UCSD-AML1 (cell line): ENCODE measurements around the gene CHRDL2.

Experiments used
- DNase-seq: peaks from one replicate; lab custom pipeline; 2025; ENCODE audit not compliant: unreplicated experiment; lab: John Stamatoyannopoulos, UW

Gene CHRDL2

DNA sequence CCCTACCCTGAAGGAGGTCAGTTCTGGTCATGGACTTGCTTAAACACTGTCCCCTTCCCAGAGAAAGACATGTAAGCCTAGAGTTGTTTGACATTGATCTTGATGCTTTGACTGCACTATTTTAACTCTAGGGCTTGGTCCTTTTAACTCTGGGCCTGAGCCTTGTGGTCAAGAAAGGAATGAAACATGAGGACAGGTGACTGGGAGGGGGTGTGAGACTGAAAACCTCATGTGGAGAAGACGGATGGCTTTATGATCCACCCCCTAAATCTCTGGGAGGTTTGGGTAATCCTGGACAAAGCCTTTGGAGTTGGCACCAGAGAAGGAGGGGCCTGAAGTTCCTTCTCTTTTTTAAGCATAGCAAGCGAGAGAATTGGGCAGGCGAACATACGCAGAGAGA is 17.5 kb downstream of the CHRDL2 start:
- DNase-seq = no peak

DNA sequence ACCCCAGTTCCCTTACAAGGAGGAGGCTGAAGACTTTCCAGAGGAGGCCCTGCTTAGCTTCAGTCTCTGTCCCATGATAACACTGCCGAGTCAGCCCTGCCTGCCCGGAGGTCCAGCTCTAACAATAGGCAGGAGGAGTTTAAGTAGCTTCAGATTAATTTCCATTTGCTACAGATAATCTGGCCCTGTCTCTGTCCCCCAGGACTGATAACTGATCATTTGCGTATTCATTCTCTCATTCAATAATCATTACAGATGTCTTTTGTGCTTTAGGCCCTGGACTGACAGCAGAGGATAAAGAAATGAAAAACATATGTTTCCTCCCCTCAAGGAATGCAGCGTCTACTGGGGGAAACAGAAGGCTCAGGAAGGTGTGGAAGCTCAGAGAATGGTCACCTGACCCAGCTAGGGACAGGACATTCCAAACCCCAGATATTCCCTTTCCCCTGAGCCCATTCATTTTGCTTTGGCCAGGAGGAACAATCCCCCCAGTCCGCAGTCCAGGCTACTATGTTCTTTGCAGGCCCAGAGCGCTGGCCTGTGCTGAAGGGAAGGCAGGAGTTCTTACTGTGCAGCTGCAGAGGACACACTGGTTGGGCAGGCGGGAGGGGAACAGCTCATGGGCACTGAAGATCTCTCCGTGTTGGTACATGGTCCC is 20.8 kb downstream of the CHRDL2 start:
- DNase-seq = no peak

DNA sequence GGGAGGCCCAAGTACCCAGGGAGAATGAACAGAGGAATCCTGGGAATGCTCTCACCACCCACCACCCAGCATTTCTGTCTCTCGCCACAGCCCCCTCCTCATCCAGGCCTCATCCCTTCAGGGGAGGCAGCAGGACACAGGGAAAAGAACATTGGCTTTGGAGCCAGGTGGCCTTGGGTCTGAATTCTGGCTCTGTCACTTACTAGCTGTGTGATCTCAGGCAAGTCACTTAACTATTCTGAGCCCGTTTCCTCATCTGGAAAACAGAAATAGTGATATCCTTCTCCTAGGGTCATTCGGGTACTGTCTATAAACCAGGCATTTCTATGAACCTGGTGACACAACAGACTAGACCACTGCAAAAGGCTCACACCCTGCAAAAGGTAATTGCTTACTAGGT is 22.1 kb downstream of the CHRDL2 start:
- no peak for DNase-seq

DNA sequence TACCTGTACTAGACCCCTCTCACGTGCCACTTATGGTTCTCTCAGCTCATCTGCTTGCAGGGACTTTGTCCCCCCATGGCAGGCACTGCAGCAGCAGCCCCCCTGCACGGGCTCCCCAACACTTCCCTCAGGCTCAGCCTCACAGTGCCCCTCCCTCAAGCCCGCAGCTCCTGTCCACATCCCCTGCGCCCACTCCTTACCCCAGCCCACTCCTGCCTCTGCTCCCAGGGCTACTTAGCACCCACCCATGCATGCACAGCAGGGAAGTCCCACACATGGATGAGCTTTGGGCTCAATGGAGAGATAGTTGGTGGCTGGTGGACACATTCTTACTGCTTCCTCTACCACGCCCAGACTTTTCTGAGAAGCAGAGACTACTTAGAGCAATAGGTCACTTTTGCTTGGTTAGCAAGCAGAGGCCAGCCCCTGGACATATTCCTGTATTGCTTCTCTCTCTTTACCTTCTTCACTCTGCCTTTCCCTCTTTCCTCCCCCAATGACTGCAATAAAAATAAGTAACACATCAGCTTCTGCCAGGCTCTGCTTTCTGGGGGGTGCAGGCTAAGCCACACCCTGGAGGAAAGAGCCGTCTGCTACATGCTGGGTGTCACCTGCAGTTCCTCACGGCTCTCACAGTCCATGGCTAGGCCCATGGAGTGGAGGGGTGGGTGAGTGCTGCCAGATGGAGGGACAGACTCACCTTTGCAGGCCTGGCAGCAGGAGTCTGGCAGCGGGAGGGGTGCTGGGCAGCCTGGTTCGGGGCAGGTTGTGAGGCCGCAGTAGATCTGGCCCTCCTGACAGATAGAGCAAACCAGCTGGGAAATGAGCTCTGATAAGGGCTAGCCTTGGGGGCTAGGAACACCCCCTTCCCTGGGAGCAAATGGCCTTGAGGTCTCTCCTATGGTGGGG is 23.4 kb downstream of the CHRDL2 start:
- no peak for DNase-seq

DNA sequence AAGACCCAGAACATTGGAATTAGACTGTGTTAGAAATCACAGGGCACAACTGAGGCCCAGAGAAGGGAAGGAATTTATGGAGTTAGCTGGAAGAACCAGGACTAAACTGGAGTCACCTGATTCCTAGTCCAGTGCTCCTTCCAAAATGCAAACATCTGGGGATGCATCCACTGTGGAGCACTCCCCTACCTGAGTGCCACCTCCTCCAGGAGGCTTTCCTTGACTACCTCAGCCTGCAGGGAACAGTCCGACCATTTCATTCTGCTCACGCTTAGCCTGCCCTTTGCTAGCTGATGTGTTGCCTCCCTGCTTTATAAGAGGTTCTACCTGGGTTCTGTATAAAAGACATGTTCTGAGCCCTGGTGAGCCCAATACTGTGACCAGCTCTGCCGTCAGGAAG is 24.0 kb downstream of the CHRDL2 start:
- no peak for DNase-seq

DNA sequence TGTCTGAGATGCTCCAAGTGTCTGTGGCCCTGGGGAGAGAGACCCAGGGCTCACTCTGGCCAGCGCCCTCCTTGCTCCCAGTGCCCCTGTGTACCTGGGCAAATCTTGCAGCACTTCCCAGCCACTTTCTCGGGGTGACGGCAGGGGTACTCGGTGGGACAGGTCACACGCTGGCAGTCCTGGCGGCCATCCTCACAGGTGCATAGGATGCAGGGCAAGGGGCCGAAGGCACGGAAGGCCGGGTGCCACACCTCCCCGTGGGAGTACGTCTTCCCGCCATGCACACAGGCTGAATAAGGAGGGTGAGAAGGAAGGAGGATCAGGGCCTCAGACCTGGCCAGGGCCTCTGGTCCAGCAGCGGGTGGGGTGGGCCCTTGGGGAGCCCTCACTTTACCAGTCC is 28.0 kb downstream of the CHRDL2 start:
- DNase-seq = no peak

DNA sequence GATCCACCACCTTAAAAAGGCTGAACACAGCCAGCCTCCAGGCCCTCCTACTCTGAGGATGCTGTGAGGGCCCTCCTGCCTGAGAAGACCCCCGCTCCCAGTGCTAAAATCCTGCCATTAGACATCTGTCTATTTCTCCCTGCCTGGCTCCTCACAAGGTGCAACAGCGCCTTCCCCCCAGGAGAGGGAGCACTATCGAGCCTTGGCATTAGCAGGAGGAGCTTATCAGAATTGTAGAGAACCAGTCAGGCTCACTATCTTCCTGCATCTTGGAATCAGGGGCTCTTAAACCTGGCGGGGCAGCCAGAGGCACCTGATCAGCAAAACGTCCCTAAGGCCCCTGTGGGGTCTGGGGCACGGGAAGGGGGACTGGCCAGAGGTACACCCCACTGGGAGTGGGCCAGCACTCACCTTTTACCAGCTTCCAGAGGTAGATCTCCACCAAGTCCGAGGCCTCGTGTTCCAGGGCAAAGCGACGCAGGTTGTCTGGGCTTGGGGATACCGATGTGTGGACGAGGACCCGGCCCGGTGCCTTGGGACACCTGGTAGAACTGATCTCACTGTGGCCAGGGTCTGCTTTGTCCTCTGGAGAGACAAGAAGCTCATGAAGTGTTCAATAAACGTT is 28.7 kb downstream of the CHRDL2 start:
- peak; percentile 52 for DNase-seq

DNA sequence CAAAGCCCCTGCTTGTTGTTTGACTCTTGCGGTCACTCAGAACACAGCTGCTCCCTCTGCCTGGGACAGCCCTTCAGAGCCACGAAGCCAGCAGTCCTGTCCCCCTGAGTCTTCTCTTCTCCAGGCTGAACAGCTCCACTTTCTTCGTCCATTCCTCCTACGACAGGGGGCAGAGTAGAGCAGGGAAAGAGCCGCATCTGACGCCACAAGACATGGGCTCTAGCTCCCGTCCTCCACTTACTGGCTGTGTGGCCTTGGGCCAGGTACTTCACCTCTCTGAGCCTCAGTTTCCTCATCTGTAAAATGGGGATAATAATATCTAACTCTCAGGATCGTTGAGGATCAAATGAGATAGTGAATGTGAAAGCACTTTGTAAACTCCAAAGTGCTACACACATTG is 29.9 kb downstream of the CHRDL2 start:
- no peak for DNase-seq

DNA sequence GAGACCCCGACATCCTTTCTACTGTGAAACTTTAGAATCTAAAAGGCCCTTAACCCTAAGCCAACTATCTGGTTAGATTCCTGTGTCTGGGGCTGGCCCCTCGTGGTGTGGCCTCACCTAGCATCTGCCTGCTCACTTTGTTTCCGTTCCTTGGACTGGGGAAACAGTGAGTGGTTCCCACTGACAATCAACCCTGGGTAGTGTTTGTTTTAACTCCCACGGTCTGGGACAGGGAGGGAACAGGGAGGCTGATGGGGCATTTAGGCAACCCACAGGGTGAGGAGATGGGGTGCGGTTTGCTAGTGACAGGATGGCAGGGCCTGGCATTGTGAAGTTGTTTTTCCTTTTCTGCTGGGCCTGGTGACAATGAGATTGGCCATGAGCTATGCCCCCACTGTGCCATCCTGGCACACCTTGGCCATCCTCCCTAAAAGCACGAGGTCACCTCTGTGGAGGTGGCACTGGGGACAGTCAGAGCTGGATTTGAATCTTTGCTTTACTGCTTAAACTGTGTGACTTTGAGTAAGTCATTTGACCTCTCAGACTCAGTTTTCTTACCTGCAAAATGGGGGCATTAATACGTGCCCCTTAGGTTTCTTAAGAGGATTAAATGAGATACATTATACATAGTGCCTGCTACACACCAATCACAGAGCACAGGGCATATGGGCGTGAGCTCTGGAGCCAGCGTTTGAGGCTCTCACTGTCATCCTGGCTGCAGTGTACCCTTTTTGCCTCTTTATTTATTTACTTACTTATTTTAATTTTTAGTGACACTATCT is 31.4 kb downstream of the CHRDL2 start:
- no peak for DNase-seq

DNA sequence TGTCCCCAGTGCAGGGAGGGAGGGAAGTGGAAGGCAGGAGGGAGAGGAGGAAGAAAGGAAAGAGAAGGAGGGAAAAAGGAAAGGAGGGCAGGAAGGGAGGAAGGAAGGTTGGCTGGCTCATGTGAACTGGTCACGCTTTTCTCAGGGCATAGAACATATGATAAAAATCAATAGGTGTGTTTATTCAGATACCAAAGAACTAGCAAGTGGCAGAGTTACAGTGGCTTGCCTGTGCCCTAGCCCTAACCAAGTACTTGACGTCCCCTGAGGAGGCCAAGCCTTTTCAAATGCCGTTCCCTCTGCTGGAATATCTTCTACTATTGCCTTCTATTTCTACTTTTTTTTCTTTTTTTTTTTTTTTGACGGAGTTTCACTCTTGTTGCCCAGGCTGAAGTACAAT is 33.5 kb downstream of the CHRDL2 start:
- DNase-seq = no peak

DNA sequence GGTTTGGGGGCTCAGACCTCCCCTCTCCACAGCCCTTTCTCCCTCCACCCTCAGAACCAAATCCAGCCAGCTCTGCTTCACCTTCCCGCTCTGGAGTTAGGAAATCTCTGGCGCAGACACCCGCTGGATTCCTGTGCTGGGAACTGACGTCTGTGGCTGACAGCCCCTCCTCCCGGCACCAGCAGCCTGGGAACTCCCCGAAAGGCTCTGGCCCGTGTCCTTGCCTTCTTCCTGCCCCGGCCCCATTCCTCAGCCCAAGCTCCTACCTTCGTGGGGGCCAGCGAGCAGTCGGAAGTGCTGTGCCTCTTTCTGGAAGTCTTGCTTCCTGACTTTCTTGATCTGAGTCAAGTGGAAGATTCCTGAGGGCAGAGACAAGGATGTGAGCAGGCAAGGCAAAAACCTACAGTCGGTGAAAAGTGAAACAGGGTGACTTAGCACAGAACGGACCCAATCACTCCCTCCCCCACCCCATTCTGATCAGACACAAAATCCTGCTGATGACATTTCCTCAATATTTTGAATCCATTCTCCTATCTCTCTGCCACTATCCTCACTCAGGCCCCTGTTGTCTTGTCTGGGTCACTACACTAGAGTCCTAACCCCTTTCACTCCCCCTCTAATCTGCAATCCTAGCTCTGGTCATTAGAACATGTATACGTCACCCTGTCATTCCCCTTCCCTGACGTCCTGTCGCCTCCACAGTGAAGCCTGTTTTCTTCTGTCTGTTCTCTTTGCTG is 34.1 kb downstream of the CHRDL2 start:
- no peak for DNase-seq

DNA sequence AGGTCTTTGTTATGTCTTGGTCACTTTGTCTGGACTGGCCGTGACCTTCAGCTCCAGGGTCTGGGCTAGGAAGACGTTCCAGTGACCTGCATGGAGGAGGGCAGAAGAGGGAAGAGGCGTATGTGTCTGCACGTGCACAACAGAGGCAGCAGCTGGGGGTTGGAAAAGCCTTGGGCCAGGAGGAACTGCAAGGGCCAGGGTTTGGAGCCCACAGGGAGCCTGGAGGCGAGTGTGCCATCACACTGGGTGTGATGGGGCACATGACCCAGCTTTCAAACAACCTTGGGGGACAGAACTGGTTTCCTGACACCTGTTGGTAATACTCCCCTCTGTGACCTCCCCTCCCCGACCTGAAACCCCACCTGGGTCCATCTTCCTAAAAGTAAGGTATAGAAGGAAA is 34.7 kb downstream of the CHRDL2 start:
- no peak for DNase-seq

DNA sequence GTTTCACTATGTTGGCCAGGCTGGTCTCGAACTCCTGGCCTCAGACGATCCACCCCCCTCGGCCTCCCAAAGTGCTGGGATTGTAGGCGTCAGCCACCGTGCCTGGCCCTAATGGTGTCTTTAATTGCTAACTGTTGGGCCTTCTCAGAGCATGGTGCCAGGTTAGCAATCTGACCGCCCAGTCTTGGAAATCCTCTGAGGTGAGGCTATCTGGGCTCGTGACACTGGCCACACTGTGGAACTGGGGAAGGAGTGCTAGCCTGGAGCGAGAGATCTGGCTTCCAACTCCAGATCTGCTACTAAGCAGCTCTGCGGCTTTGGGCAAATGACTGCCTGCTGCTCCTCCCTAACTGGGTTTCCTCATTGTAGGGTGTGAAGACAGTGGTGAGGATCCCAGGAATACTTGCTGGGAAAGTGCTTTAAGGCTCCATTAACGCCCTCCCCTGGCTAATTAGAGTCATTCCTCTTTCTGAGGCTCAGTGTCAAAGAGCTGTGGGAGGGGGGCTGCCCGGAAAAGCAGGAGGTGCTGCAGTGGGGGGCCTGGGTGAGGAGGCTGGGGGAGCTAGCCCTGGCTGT is 35.4 kb downstream of the CHRDL2 start:
- DNase-seq = no peak

DNA sequence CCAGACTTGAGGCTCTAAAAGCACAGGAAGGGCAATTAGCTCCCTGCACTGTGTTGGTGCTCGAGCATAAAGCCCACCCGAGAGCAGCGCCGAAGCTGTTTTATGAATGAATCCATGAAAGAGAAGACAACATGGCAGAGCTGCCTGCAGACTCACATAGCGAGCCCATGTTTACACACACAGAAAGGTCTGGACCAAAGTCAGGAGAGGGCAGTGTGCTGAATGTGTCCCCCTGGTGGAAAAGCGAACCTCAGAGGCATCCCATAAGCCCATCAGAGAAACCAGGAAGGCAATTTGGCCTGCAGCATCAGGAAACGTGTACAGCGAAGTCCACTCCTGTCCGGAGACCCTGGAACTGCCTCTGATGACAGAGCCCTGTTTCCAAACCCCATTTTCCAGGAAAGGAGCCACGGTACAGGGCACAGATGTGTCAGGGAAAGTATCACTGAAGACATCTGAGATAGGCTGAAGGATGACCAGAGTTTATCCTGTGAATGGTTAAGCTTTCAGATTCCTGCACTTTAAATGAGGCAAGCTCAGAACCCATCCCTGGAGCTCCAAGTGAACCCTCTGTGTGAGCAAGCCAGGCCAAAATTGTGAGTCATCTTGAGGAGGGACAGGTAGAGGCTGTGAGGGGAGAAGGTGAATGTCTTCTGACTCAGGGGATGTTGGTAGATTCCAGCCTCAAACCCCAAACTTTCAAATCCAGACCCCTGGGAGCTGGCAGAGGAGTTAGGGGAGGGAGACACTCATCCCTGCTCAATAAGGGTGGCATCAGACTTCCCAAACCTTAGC is 36.9 kb downstream of the CHRDL2 start:
- DNase-seq = no peak

DNA sequence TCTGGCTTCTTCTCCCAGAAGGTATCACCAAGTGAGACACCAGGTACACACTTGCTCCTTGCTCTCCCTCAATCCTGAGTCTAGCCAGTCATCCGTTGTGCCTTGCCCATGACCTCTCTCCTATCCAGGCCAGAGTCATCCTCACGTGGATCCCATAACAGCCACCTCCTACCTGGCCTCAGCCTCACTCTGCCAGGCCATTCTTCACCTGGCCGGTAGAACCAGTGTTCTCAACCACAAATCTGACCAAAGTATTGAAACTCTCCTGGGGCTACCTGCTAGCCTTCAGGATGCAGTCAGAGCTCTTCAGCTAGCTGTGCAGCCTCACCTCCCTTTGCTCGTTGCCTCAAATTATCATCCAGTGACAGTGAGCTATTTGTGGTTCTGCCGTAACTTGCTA is 37.7 kb downstream of the CHRDL2 start:
- no peak for DNase-seq

DNA sequence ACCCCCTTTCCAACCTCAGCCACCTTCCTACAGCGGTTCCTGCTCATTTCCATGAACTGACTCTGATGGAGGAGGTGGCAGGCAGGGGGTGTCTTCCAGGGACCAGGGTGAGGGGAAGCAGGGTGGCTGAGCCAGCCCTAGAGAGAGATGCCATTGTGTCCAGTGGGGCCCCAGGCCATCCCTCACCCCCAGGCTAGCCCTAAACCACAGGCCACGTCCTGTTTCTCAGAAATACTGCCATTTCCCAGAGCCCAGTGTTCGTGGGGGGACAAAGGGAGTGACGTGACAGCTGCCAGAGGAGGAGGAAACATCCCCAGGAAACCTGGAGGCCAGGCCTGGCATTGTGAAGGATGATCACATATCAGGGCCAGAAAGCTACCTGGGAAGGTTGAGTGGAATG is 39.5 kb downstream of the CHRDL2 start:
- DNase-seq = peak; percentile 63

DNA sequence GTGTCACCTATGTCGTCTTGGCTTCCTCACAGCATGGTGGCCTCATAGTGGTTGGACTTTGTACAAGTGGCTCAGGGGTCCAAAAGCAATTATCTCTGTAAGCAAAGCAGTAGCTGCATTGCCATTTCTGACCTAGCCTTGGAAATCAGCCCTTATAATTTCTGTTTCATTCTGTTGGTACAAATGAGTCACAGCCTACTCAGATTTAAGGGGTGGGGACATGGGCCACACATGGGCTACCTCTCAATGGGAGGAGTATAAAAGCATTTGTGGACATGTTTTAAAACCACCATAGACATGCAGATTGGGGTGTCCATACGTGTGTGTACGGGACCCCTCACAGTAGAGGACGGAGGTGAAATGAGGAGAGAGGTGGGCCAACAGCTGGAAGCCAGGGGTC is 41.6 kb downstream of the CHRDL2 start:
- DNase-seq = no peak

DNA sequence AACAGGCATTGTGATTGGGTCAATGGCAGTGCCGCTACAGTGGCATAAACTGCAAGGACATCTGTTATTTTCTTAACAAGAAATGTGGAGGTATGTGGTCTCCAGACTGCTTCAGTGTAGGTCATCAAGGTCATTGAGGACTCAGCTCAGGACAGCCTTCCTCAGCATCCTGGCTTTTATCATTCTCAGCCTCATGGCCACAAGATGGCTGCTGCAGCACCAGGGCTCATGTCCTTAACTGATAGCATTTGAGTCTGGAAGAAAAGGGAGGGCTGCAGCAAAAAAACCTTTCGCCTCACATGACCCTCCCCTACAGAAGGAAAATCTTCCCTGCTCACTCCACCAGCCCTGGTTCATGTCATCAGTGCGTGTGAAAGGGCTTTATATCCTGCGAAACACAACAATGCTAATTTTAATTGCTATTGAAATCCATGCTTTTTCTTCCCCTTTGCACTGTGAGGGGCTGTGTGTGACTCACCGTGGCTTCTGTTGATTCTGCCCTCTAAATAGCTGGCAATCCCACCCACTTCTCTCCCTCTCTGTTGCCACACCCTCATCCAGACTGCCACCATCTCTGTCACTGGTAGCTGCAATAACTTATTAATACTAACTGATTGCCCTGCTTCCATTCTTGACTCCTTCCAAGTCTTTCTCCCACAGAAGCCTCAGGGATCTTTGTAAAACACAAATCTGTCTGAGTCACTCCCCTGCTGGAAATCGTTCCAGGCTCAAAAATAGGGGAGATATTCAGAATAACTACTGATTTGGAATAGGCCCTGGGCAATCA is 43.8 kb downstream of the CHRDL2 start:
- no peak for DNase-seq

DNA sequence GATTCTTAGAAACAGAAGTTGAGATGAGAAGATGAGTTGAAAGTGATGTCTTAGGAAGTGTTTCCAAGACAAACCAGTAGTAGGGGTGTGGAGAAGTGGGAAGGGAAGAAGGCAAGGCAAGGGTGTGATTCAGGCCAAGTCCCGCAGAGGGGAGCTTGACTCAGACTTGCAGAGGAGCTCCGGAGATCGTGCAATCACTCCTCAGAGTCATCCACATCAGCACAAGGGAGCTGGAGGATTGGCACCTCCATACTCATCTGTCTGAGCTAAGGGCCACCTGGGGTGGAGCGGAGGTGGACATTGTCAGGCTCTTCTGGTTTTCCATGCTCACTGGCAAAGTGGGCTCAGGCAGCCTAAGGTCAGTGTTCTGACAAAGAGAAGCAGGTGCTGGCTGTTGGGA is 44.4 kb downstream of the CHRDL2 start:
- no peak for DNase-seq
